Measurements from ENCODE around the gene GALNT7. TPM values are rescaled to one million over a fixed set of nuclear protein-coding genes. Genes with fewer than 3 reads are reported as not detected.
A peak's percentile ranks its signal among the peaks of the same experiment; 100 is the strongest.

The GALNT7 gene
- polyA plus RNA-seq, 1 donor from 2014 or later: 15.0 TPM

- Histone ChIP-seq H3K36me3 (ENCODE audit: insufficient read depth, low read length) (no peaks in the 10 kb centered on the region), H3K4me3 (ENCODE audit: low read length) (peak overlapping the region; percentile 4), H3K9ac (ENCODE audit: low read length) (no peak overlapping the region), H2AFZ (ENCODE audit: low read depth, low read length) (no peak overlapping the region), H4K20me1 (ENCODE audit: insufficient read depth) (no peaks in the 10 kb centered on the region), H3K9me3 (ENCODE audit: low read length) (no peaks in the 10 kb centered on the region), H3K27me3 (ENCODE audit: insufficient read depth, low read depth, low read length) (no peaks in the 10 kb centered on the region), H3K27ac (ENCODE audit: low read length) (peak overlapping the region; percentile 17), H3F3A (ENCODE audit: insufficient read depth, low read length, poor library complexity, severe bottlenecking) (no peaks in the 10 kb centered on the region), H3K79me2 (replicated peaks; ENCODE audit: insufficient read depth, low read length) (no peaks in the 10 kb centered on the region), H3K4me2 (ENCODE audit: low read length) (peak overlapping the region; percentile 7), H3K9me2 (ENCODE audit: insufficient read depth, low read length) (no peaks in the 10 kb centered on the region)
- no peak for TF ChIP-seq CTCF (IDR thresholded peaks at IDR 0.05; ENCODE audit: poor library complexity, severe bottlenecking)
- TF ChIP-seq EZH2 (IDR thresholded peaks at IDR 0.05; ENCODE audit: borderline replicate concordance, insufficient read depth, low read length, poor library complexity, severe bottlenecking): no peak
- TF ChIP-seq REST (IDR thresholded peaks at IDR 0.05; ENCODE audit: borderline replicate concordance): no peak
- TF ChIP-seq POLR2AphosphoS5 (IDR thresholded peaks at IDR 0.05): peak; percentile 26
- TF ChIP-seq SMC3 (conservative IDR thresholded peaks at IDR 0.05; ENCODE audit: poor library complexity): no peak
Observed at GRCh38 chr4:173270312-173271027, 101.9 kb downstream of the GALNT7 start.

GRCh38 chr4:173272314-173272713 is 103.7 kb downstream of the GALNT7 start:
- no peaks in the 10 kb centered on the region for H4K20me1 ChIP-seq (ENCODE audit: insufficient read depth)

More at GRCh38 chr4:173272314-173272713, 103.7 kb downstream of the GALNT7 start:
- H3F3A ChIP-seq (ENCODE audit: insufficient read depth, low read length, poor library complexity, severe bottlenecking): no peaks in the 10 kb centered on the region
- no peaks in the 10 kb centered on the region for H3K27me3 ChIP-seq (ENCODE audit: insufficient read depth, low read depth, low read length)
- no peak overlapping the region for H2AFZ ChIP-seq (ENCODE audit: low read depth, low read length)
- no peak overlapping the region for H3K27ac ChIP-seq (ENCODE audit: low read length)
- H3K36me3 ChIP-seq (ENCODE audit: insufficient read depth, low read length): no peaks in the 10 kb centered on the region
- H3K79me2 ChIP-seq (replicated peaks; ENCODE audit: insufficient read depth, low read length): no peaks in the 10 kb centered on the region
- no peak for TF ChIP-seq CTCF (IDR thresholded peaks at IDR 0.05; ENCODE audit: poor library complexity, severe bottlenecking)
- no peak for TF ChIP-seq EP300 (conservative IDR thresholded peaks at IDR 0.05; ENCODE audit: poor library complexity, severe bottlenecking)
- no peak for TF ChIP-seq POLR2AphosphoS5 (IDR thresholded peaks at IDR 0.05)
- TF ChIP-seq REST (IDR thresholded peaks at IDR 0.05; ENCODE audit: borderline replicate concordance): no peak
- H3K9me3 ChIP-seq (ENCODE audit: low read length): no peaks in the 10 kb centered on the region
- H3K9ac ChIP-seq (ENCODE audit: low read length): no peak overlapping the region
- H3K9me2 ChIP-seq (ENCODE audit: insufficient read depth, low read length): no peaks in the 10 kb centered on the region
- no peak overlapping the region for H3K4me2 ChIP-seq (ENCODE audit: low read length)
- H3K4me3 ChIP-seq (ENCODE audit: low read length): no peak overlapping the region

Measured in neural cell (in vitro differentiated cells).